K562 (cell line): Measurements from ENCODE around the gene PMIS2.

ENCODE experiments used
- MED1 ChIP-seq: sonication (generic); formaldehyde crosslinking; IDR thresholded peaks from 2 replicates; pipeline ENCODE4 v1.8.1; 2023; ENCODE audit warnings: missing genetic modification reagents, borderline replicate concordance
- NFE2L1 ChIP-seq: fragments of 450-650 bp; IDR thresholded peaks from 2 replicates; pipeline ENCODE4 v1.6.1; 2016; ENCODE audit warnings: missing genetic modification characterization, low read depth, mild to moderate bottlenecking, missing compliant biosample characterization, moderate library complexity, borderline replicate concordance
- POLR2AphosphoS2 ChIP-seq: IDR thresholded peaks from 2 replicates; pipeline ENCODE4 v1.6.1; 2012; ENCODE audit warnings: low read length, improper control_type of control experiment
- ZFP36 ChIP-seq: fragments of 150-350 bp; IDR thresholded peaks from 2 replicates; pipeline ENCODE4 v1.6.1; 2018; ENCODE audit warnings: low read length, low read depth; ENCODE audit not compliant: partially characterized antibody
- ZNF263 ChIP-seq: sonication (generic); formaldehyde crosslinking; IDR thresholded peaks from 2 replicates; pipeline ENCODE4 v1.8.0; 2022; ENCODE audit warnings: mild to moderate bottlenecking, missing genetic modification reagents, borderline replicate concordance
- ZNF444 ChIP-seq: fragments of 250-450 bp; sonication (Bioruptor Pico); IDR thresholded peaks from 2 replicates; pipeline ENCODE4 v1.4.0; 2020; ENCODE audit warnings: mild to moderate bottlenecking, moderate library complexity
- ZNF561 ChIP-seq: fragments of 450-650 bp; formaldehyde crosslinking; conservative IDR thresholded peaks from 2 replicates; pipeline ENCODE4 v1.4.0; 2020; ENCODE audit warnings: mild to moderate bottlenecking, moderate library complexity

DNA sequence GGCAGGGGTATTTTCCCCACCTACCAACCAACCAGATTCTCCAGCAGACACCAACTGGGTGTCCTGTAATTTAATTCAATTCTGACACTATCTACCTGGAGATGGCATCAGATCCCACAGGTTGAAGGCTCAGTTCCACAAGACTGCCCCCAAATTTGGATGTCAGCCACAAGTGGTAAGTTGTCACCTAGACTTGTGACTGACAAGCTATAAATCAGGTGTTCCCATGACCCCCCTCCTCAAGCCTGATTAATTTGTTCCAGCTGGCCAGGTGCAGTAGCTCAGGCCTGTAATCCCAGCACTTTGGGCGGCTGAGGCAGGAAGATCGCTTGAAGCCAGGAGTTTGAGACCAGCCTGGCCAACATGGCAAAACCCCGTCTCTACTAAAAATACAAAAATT, 16.0 kb downstream of the PMIS2 start:
- TF ChIP-seq ZFP36, result no peak
- TF ChIP-seq ZNF444 (CRISPR knock-in tag), result no peak
- no peak for TF ChIP-seq NFE2L1 (tag)
- TF ChIP-seq POLR2AphosphoS2, result no peak
- no peak for TF ChIP-seq ZNF263
- TF ChIP-seq ZNF561, result no peak
- TF ChIP-seq MED1, result no peak
